GM21576 (cell line): ENCODE data around the gene IZUMO4.

Experiments
- ATAC-seq: cut with Tn5 transposase; IDR thresholded peaks from one replicate; pipeline ENCODE4 v1.9.1; 2021; ENCODE audit warnings: mild to moderate bottlenecking, moderate library complexity; ENCODE audit not compliant: unreplicated experiment

IZUMO4 gene

DNA sequence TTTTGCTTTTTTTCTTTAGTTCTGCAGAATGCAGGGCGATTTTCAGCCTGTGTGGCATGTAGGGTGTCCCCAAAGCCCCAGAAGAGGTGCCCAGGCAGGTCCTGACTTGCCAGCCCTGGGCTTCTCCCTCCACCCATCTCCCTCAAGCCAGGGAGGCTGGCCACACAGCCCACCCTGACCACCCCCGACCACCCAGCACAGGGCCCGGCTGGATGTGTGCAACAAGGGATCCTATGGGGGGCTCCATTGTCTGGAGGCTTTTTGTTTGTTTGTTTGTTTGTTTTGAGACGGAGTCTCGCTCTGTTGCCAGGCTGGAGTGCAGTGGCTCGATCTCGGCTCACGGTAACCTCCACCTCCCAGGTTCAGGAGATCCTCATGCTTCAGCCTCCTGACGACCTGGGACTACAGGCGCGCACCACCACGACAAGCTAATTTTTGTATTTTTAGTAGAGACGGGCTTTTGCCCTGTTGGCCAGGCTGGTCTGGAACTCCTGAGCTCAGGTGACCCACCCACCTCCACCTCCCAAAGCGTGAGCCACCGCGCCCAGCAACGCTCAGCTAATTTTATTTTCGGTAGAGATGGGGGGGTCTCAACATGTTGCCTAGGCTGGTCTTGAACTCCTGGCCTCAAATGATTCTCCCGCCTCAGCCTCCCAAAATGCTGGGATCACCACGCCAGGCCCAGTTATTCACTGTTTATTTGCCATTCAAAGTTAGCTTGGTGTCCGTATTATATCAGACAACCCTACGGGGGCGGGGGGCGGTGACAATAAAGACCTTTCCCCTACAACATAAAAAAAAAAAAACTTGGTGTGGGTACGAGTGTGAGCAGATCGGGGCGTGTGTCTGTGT is 37.9 kb upstream of the IZUMO4 start:
- ATAC-seq: no peak

DNA sequence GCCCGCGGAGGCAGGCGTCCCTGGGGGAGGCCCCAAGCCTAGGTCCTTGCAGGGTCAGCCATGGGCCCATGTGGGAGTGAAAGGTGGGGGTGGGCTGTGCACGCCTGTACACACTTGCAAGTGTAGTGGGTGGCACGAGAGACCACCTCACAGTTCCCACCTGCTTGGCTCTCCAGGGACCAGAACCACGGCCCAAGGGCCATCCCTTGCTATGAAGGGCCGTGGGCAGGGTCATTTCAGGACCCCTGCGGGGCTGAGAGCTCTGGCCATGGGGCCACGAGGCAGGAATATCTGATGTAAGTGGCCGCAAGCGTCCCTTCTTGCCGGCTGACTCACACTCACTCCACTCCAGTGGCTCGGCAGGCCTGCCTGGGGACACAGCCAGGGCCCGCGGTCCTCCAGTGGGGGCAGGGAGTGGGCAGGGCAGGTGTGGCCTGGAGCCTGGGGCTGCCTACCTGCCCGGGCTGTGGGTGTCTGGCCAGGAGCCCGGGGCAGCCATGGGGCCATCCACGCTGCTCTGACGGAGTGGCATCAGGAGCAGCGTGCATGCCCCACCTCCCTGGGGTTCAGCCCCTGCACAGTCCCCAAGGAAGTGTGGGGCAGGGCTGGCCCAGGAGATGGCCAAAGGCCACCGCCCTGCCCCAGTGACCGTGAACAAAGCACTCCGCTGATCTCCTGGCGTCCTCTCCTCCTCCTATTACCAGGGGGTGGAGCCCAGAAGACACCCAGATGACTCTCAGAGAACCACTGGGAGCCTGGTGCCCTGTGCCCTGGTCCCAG is 37.1 kb upstream of the IZUMO4 start:
- ATAC-seq: no peak

DNA sequence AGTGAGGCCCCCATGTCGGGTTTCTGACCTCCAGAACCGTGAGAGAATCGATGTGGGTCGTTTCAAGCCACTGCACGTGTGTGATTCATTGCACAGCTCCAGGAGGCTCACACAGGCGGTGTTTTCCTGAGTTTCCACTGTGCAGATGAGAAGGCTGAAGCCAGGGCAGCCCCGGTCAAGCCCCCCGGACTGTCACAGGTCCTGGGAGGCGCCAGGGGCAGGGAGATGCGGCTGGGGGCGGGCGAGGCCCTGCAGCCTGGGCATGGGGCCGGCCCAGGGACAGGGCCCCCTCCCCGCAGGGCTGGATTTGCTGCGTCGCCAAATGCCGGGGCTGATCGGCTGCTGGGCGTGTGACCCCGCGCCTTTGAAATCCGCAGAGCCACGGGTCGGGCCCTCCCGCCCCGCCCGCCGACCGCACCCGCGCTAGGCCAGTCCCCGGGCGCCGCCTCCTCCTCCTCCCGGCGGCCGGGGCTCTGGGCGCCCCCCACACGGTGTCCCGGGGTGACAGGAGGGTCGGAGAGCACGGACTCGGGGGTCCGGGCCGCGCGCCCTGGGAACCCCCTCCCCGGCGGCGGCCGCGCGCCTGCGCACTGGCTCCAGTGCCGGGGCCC is 35.7 kb upstream of the IZUMO4 start:
- ATAC-seq: peak; percentile 12

- ATAC-seq: peak; percentile 73
Measured at GRCh38 chr19:2061495-2062388, 35.0 kb upstream of the IZUMO4 start.

GRCh38 chr19:2062389-2062729 is 34.4 kb upstream of the IZUMO4 start:
- ATAC-seq: no peak

GRCh38 chr19:2062770-2063169 is 33.9 kb upstream of the IZUMO4 start:
- no peak for ATAC-seq

- ATAC-seq: no peak
Measured at GRCh38 chr19:2063824-2064223, 32.9 kb upstream of the IZUMO4 start.

GRCh38 chr19:2064395-2064787 is 32.3 kb upstream of the IZUMO4 start:
- no peak for ATAC-seq

DNA sequence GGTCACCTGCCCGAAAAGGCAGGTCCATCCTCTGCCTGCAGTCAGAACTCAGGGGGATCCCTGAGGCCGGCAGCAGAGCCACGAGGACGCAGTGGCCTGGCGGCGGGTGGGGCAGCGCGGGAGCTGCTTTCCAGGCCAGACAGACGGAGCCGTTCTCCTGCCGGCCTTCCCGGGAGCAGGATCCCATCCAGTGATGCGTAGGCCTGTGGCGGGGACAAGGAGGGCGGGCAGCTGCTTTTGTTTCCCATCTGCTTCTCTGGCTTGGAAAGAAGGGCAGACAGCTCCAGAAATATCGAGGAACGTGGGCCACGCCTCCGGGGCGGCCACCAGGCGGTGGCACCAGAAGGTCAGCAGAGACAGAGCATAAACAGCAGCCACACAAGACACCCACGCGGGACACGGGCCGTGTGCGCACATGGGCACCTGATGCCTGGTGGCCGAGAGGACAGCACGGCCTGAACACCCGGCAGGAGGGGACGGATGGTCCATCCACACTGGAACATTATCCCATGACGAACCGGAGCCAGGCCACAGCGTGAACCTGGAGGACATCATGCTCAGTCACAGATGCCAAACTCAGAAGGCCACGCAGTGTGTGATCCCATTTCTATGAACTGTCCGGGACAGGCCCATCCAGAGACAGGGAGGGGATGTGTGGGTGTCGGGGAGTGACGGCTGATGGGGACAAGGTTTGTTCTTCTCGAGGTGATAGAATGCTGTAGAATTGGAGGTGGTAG is 31.8 kb upstream of the IZUMO4 start:
- ATAC-seq: no peak

- ATAC-seq: no peak
Measured at GRCh38 chr19:2070436-2070827, 26.3 kb upstream of the IZUMO4 start.

DNA sequence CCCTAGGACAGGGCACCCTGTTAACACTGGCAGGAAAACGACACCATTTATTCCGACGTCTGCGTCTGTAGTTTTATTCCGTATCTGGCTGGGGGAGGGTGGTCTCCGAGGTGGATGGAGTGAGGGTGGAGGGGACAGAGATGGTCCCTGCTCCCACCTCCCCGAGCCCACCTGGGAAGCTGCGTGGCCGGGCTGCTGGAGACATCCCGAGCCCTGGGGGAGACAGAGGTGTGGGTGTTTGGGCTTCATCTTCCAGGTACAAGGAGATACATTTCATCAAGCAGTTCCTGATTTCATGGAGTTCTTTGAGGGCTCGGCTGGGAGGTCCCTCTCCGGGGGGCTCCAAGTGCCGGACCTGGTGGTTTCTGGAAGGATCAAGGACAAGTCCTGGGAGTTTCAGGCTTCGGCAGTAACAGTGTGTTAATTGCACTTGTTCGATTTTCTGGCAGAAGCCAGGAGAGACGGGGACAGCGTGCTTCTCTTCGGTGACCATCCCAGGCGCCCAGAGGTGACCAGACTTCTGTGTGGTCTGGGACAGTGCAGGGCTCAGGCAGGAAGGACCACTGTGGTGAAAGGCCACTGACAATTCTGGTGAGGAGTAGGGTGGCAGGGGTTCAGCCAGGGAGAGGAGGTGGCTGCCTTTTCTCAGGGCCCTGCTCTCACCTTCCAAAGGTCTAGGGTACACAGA is 25.6 kb upstream of the IZUMO4 start:
- no peak for ATAC-seq

DNA sequence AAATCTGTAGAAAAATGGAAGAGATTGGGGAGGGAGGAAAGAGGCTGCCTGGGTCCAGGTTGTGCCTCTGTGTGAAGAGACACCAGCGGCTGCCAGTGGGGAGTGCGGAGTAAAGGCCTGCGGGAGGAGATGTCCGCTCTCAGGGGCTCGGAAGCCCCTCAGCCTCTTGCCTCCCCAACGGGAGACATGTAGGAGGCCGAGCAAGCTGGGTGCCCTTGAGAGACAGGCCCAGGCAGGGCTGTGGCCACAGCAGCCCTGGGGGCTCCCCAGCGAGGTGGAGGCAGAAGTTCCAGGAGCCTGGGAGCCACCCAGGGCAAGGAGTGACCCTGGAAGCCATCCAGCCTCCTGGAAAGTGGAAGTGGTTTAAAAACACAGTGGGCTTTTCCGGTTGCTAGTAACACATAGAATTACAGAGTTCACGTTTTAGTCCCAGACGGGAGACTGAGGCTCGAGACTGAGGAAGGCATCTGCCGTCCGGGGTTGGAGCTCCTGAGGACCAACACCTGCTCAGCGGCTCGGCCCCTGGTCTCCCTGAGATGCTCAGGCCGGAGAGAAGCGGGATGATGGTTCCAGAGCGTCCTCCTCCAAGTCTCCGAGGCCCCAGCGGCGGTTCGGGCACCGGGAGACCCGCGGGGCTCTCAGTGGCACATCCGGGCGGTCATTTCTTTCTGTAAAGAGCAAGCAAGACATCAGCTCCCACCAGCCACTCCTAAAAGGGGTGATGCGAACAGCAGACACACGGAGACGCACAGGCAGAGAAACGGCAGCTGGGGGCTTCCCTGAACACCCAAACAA is 23.8 kb upstream of the IZUMO4 start:
- ATAC-seq: no peak

DNA sequence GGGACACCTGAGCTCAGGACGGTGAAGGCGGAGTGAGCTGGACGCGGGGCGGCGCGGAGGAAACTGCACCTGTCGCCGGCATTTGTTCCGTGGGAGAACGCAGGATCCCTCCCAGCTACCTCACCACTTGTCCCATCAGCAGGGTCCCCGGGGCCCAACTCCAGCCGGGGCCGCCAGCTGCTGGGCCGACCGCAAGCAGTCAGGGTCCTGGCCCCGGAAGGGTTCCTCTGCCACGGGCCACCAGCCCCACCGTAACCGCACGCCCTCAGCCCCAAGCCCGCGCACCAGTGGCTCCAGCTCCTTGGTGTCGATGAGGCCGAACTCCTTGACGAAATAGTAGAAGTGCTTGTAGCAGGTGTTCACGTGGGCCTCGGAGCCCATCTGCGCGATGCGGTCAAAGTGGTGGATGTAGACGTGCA is 20.2 kb upstream of the IZUMO4 start:
- no peak for ATAC-seq

GRCh38 chr19:2077398-2077797 is 19.3 kb upstream of the IZUMO4 start:
- ATAC-seq: no peak

DNA sequence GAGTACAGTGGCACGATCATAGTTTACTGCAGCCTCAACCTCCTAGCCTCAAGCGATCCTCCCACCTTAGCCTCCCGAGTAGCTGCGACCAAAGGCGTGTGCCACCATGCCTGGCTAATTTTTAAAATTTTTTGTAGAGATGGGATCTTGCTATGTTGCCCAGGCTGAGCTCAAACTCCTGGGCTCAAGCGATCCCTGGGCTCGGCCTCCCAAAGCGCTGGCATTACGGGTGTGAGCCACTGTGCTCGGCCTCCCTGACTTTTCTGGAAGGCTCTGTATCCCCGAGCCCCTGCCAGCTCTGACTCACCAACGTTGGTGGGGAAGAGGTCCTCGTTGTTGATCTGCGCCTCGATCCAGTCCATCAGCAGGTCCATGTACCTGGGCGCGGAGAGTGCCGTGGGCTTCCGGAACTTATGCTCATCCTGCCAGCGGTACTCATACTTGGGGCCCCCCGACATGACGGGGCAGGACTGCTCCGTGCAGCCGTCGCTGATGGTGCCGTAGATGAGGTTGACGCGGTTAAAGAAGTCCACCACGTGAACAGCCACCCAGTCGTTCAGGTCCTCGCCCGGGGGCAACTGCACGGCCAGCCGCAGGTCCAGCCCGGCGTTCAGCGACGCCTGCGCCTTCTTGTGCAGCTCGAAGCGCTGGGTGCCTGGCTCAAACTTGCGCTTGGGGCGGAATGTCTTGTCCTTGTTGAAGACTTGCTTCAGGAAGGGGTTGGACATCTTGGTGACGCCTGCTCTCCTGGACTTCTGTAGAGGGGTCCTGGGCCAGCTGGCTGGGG is 18.7 kb upstream of the IZUMO4 start:
- ATAC-seq: no peak

DNA sequence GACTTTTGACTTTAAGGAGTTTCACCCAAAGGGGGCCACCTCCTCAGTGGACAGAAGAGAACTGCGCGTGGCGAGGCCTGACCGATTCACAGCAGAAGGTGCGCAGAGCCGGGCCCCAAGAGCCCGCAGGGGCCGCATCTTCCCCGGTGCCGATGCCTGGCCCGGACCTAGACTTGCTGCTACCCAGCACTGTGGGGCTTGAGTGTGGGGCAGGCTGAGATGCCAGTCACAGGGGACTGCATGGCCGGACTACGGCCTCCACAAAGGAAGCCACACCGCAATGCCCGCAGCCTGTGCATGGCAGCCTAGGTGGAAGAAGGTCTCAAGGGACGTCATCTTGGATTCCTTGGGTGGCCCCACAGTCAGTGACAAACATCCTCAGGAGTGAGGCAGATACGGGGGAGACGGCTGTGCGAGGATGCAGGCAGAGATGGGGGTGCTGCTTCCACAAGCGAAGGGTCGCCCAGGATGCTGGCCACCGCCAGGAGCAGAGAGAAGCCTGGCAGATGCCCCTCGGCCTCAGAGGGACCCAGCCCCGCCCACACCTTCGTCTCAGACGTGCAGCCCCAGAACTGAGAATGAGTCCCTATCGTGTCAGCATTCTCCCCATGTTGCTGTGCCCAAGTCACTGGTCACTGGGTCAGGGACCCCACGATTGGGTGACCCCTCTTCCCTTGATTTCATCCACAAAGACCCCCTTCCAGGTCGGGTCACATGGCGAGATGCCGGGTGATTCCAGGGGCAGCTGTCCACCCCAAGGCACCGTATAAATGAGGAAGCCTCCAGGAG is 17.4 kb upstream of the IZUMO4 start:
- ATAC-seq: no peak

DNA sequence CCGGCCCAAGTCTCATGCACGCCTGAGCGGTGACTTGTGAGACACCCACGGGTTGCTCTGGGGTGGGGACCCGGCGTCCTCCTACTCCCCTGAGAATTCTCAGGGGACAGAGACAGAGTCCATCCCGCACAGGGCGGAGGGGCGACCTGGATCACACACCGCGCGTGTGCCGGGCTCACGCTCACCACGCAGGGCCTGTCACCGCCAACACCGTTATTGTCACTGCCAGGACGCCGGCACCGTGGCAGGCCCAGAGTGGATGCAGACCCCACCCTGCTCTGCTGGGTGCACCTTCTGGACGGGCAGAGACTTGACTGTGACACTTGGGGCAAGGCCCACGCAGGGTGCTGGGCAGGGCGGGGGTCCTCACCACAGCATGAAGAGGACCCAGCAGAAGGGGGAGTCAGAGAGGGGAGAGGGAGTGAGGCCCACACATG is 16.8 kb upstream of the IZUMO4 start:
- no peak for ATAC-seq
